GM11168 (cell line): ENCODE measurements around the gene NIT1.

Experiments
- in situ Hi-C: fragments of 300-500 bp; cut with MboI; formaldehyde crosslinking; loops from one replicate; pipeline ENCODE4 v1.12.0; 2022; ENCODE audit warnings: low sequenced_read_pairs; ENCODE audit not compliant: unreplicated experiment

Gene NIT1

DNA sequence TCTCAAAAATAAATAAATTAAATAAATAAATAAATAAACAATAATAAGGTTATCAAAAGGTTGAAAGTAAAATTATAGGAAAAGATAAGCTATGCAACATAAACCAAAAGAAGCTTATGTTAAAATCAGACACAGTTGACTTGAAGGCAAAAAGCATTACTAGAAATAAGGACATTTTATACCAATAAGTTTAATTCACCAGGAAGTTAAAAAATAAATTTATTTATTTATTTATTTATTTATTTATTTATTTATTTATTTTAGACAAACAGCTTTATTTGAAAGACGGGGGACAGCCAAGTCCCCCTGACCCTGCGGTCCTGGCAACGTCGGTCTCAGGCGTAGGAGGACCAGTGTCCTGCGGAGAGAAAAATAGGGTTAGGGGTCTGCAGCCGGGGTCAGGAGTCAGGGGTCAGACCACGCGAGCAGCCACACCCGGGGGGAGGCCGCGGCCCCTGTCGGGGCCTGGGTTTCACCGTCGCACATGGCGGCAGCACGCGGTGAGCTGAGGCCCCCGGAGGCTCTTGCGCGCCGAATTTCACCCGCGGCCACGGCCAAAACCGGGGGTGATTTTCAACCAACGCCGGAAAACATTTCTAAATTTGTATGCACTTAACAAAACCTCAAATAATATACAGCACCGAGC, 23.0 kb downstream of the NIT1 start:
- in situ Hi-C loops, result no loop called here

DNA sequence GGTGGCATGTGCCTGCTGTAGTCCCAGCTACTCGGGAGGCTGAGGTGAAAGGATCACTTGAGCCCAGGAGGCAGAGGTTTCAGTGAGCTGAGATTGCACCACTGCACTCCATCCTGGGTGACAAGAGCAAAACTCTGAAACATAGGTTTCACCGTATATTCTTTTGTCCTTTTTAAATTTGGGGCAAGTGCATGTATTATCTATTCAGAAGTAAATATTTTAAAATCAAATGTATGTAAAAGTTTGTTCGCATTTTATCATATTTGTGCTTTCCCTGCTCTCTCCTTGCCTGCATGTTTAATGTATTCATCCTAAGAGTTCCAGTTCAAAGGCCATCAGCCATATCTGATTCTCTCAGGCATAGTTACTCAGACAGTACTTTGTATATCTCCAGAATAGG, 27.9 kb downstream of the NIT1 start:
- in situ Hi-C loops, result no loop called here

DNA sequence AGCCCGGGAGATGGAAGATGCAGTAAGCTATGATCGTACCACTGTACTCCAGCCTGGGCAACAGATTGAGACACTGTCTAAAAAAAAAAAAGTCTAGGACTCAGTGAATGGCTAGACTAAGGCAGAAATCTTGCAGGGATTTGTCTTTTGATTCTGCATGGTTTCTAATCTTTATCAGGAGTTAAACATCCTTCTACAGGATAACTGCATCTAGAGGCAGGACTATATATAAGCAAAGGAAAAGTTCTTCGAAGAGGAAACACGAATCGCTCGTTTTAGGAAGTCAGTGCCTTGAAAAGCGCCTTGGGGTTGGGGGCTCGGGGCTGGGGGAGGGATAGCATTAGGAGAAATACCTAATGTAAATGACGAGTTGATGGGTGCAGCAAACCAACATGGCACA, 35.3 kb downstream of the NIT1 start:
- in situ Hi-C loops, result no loop called here

DNA sequence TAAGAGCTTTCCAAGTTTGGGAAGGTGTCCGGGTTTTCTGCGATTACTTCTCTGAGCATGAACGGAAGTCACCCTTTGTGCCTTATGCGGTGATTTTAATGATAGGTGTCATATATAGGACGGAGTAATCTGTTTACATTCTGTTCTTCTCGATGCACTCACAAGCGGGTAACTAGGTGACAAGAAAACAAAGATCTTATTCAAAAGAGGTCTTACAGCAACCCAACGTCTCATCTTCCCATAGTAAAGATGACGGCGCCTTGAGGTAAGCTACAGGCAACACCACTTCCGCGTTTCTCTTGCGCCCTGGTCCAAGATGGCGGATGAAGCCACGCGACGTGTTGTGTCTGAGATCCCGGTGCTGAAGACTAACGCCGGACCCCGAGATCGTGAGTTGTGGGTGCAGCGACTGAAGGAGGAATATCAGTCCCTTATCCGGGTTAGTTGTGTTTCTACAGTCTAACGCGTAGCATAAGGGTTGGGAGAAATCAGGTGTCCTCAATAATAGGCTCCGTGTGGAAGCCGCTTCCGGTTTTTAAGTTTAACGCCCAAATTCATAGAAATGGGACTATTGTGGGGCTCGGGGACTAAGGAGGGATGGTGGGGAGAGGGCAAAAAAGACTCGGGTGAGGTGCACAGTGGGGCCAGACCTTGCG, 35.9 kb downstream of the NIT1 start, which contains the start of gene UFC1:
TSS of gene UFC1 (plus strand) at position 297 of the 656 bp plus-strand sequence. CDS start at position 317, 20 bp downstream.
- in situ Hi-C loops, result no loop called here

DNA sequence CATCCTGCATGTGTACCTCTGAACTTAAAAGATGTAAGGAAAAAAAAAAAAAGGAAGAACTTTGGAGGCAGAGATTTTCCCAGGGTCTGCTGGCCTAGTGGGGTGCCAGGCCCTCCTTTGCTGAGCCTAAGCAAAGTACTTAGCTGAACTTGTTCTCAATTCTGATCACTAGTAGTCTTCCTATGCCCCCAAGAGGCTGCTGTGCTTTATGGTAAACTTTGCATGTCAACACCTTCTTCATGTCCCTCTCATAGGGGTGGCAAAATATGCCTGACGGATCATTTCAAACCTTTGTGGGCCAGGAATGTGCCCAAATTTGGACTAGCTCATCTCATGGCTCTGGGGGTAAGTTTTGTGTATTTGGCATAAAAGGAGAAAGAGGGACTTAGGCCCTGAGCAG, 40.0 kb downstream of the NIT1 start:
- in situ Hi-C loops, result no loop called here

DNA sequence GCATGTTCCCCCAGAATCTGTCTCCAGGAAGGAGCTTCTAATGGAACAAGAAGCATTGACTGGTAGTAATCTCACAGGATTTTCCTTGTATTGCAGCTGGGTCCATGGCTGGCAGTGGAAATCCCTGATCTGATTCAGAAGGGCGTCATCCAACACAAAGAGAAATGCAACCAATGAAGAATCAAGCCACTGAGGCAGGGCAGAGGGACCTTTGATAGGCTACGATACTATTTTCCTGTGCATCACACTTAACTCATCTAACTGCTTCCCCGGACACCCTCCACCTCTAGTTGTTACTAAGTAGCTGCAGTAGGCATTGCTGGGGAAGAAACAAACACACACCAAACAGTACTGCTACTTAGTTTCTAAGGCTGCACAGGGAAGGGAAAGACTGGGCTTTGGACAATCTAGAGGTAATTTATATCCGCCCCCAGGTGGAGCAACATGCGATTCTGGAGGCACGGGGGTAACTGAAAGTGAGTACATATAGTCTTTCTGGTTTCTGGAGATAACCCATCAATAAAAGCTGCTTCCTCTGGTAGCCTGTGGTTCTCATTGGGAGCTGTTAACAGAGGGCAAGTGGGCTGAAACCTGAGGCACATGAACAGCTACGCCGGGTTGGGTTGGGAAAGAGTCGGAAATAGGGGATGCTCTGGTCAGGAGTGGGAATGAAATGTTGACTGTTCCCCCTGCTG, 40.6 kb downstream of the NIT1 start:
- in situ Hi-C loops, result no loop called here

DNA sequence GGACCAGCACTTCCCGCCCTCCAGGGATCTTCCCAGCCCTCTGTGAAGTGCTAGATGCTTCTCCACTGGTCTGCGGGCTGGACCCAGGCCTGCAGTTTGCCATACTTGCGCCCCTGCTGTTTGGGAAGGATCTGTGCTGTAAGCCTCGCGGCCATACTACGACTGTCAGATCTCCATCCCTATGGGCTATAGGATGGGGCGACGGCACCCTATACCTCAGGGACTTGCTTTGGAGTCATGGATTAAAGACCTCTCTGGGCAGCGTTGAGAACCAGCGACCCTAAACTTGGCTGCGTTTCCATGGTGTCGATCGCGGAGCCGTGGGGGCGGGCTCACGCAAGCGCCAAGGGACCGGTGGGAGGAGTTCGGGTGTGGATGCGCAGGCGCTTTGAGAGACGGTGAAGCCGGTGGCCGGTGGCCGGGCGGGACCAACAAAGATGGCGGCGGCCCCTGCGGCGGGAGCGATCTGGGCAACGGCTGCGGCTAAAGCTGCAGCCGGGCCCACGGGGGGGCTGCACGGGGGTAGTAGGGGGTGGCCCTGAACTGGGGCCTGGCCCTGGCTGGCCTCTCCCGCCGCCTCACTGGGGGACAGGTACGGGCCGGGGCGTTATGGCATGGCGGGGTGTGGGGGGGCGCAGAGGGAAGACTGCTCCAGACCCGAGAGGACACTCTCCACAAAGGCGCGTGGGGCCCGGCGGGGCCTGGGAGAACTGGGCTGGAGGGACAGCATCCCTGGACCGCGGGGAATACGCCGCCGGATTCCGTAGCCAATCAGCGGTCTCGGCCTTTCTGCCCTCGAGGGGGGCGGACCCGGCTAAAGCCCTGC, 41.4 kb downstream of the NIT1 start, which contains the start of gene USP21:
TSS of gene USP21 (plus strand) at position 414 of the 826 bp plus-strand sequence. CDS start 1,141 bp downstream, outside the sequence.
- in situ Hi-C loops, result no loop called here

DNA sequence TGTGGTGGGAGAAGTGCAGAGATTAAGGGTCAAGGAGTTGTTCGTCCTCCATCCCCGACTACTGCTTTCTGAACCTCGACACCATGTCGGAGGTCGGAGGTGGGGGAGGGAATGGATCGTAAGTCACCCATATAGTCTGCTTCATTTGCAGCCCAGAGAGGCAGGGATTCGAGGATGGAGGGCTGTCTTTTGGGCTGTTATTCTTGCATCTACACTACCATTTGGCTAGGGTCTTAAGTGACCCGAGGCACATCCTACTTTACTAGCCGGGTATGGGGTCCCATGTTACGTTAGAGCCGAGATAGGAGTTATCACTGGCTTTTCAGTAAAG, 42.0 kb downstream of the NIT1 start:
- in situ Hi-C loops, result no loop called here

DNA sequence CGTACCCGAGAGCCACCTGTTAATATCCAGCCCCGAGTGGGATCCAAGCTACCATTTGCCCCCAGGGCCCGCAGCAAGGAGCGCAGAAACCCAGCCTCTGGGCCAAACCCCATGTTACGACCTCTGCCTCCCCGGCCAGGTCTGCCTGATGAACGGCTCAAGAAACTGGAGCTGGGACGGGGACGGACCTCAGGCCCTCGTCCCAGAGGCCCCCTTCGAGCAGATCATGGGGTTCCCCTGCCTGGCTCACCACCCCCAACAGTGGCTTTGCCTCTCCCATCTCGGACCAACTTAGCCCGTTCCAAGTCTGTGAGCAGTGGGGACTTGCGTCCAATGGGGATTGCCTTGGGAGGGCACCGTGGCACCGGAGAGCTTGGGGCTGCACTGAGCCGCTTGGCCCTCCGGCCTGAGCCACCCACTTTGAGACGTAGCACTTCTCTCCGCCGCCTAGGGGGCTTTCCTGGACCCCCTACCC, 42.8 kb downstream of the NIT1 start:
- in situ Hi-C loops, result no loop called here

DNA sequence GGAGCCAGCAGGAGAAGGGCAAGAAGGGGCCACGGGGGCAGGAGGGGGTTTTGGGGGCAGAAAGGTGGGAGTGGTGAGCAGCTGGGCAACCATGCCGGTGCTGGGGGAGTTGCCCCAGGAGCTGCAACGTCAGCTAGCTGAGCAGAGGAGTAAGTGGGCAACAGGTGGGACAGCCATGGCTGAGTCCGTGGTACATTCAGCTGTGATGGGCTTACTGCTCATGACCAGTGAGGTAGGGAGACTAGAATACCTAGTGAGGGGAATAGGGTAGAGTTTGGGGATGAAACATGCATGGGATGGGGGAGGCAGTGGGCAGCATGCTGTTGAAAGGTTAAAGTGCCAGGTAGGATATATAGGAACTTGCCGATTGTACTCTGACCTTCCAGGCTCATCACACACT, 43.7 kb downstream of the NIT1 start:
- in situ Hi-C loops, result no loop called here

DNA sequence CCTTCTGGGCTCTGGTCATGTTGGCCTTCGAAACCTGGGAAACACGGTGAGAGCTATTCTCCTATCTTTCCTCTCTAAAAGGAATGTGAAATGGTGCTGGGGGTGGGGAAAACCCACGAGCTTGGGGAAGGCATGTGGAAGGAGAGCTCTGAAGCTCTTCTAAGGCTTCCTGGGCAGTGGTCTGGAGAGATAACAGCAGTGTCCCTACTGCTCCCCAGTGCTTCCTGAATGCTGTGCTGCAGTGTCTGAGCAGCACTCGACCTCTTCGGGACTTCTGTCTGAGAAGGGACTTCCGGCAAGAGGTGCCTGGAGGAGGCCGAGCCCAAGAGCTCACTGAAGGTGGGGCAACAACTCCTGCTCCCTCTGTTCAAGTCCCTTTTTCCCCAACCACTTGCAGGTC, 44.1 kb downstream of the NIT1 start:
- in situ Hi-C loops, result no loop called here

DNA sequence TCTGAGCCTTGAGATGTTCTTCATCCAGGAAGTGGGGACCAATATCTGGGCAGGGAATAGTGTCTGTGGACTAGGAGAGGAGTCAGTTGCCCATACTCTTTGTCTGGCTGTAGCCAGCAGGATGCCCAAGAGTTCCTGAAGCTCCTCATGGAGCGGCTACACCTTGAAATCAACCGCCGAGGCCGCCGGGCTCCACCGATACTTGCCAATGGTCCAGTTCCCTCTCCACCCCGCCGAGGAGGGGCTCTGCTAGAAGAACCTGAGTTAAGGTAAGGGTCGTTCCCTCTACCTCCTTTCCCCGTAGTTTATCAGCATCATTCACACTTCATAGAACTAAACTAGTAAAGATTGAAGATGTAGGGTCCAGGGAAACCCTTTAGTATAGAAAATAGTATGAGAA, 44.9 kb downstream of the NIT1 start:
- in situ Hi-C loops, result no loop called here

DNA sequence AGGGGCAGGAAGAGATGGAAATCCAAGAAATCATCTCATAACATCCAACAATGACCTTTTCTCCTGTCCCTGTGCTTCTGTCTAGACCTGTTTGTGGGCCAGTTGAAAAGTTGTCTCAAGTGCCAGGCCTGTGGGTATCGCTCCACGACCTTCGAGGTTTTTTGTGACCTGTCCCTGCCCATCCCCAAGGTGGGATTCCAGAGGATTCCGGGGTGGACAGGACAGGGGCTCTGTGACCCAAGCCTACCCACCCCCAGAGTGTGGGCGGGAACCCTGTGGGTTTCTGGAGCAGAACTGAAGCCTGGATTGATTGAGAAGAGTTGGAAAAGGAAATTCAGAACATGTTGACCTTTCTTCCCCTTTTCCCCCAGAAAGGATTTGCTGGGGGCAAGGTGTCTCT, 45.9 kb downstream of the NIT1 start:
- in situ Hi-C loops, result no loop called here

DNA sequence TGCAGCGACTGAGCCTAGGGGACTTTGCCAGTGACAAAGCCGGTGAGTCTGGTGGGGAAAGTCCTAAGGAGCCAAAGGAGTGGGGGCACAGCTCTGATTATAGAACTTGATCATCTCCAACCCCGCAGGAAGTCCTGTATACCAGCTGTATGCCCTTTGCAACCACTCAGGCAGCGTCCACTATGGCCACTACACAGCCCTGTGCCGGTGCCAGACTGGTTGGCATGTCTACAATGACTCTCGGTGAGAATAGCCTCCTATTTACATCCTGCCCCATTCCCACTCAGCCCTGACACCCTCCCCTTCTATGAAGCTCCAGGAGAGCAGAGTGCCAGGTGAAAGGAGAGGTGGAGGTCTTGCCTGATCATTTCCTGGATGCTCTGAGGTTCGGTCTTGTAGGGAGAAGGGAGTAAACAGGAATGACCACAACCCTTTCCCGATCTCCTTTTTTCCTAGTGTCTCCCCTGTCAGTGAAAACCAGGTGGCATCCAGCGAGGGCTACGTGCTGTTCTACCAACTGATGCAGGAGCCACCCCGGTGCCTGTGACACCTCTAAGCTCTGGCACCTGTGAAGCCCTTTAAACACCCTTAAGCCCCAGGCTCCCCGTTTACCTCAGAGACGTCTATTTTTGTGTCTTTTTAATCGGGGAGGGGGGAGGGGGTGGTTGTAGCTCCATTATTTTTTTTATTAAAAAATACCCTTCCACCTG, 47.2 kb downstream of the NIT1 start:
- in situ Hi-C loops, result no loop called here

DNA sequence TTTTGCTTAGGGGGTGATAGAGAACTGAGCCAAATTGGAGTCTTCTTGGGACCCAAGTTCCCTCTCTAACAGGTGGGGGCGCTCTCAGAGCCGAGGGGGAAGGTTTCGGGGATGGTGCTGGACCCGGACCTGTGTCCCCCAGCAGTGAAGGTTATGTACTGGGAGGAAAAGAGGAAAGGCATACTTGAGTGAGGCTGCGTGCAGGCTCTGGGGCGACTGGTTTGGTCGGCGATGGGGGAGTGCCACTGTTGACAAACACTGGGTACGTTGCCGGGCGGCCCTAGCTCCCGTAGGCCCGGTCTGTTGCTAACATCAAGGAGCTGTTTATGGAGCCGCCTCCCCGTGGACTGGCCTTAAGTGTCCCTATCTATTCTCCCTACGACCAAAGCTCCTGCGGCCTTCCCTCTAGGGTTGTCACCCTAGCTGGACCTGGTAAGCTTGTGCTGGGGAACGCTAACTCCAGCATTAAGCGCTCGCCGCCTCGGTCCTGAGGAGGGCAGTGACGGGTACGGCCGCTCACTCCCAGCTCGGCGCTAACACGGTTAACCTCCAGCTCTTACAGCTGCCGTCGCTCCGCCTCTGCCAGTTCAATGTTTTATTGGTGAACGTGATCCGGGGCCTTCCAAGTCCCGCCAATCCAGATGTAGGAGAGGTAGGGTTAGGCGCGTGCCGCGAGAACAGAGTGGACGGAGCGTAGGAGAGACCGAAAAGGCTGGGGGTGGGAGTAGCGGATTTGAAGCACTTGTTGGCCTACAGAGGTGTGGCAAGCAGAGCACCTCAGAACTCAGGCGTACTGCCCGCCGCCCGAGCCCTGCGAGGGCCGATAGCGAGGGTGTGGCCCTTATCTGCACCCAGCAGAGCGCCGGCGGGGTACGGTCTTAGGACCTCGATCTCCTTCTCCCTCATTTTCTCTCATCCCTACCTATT, 48.1 kb downstream of the NIT1 start, which contains the start of gene PPOX:
TSS of gene PPOX (plus strand) at position 685 of the 927 bp plus-strand sequence. CDS start 422 bp downstream, outside the sequence.
- in situ Hi-C loops, result no loop called here

DNA sequence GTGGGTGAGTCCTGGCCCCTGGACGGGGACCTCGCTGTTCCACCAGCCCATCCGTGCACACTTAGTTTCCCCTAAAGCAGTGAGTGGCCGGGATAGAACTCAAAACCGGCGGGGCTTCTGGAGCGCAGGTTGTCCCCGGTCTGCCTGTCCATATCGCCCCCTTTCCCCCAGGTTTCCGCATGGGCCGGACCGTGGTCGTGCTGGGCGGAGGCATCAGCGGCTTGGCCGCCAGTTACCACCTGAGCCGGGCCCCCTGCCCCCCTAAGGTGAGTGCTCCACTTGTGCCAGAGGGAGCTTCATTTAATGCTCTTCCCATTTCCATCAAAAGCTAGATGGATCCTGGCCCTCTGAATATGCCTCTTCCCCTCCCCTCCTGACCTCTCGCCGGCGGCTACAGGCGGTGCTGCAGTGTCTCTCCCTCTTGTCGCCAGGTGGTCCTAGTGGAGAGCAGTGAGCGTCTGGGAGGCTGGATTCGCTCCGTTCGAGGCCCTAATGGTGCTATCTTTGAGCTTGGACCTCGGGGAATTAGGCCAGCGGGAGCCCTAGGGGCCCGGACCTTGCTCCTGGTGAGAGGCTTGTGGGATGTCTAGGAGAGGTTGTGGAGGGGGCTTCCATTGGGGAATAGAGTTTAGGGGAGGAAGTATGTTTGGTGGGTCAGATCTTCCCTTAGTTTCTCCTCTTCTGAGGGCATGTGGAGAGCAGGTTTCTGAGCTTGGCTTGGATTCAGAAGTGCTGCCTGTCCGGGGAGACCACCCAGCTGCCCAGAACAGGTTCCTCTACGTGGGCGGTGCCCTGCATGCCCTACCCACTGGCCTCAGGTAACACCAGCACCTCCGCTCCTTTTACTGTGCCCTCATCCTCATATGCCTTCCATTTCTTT, 49.0 kb downstream of the NIT1 start:
- in situ Hi-C loops, result no loop called here

DNA sequence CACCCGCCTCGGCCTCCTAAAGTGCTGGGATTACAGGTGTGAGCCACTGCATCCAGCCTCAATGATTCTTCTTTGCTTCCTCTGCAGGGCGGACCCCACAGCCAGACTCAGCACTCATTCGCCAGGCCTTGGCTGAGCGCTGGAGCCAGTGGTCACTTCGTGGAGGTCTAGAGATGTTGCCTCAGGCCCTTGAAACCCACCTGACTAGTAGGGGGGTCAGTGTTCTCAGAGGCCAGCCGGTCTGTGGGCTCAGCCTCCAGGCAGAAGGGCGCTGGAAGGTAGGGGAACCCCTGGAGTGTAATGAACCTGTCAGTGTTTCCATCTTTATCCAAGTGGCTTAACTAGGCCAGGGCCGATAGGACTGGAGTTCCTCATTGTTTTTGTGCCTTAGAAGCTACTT, 51.0 kb downstream of the NIT1 start:
- in situ Hi-C loops, result no loop called here
